ENCODE data around the gene CNRIP1. TPM values are rescaled to one million over a fixed set of nuclear protein-coding genes. Genes with fewer than 3 reads are reported as not detected.
"Not testable (repeated sequence)": the region's sequence is repeated elsewhere in the genome, so short reads cannot be mapped to it uniquely, and the experiment has no call there.

Gene CNRIP1
- total and polyA plus RNA-seq, 8 donors, result 0.85 to 6.4 (median 3.3) TPM

DNA sequence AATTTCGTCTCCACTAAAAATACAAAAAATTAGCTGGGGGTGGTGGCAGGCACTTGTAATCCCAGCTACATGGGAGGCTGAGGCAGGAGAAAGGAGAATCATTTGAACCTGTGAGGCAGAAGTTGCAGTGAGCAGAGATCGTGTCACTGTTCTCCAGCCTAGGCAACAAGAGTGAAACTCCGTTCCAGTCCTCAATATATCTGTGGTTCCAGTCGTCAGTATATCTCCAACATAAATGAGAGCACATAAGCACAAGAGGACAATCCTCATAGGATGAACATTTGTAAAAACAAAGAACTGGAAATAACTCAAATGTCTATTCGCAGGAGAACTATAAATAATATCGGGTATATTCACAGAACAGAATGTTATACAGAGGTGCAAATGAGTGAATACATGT is 32.2 kb upstream of the CNRIP1 start:
- intact Hi-C loops (cut with DNase I), result no loop called here
- no peaks in the 10 kb centered on the region for H3K36me3 ChIP-seq
- ATAC-seq (no peak), FAIRE-seq (no peak), DNase-seq (no peak)
- H3K4me1 ChIP-seq, result no peaks in the 10 kb centered on the region
- TF ChIP-seq, protein P1, sequence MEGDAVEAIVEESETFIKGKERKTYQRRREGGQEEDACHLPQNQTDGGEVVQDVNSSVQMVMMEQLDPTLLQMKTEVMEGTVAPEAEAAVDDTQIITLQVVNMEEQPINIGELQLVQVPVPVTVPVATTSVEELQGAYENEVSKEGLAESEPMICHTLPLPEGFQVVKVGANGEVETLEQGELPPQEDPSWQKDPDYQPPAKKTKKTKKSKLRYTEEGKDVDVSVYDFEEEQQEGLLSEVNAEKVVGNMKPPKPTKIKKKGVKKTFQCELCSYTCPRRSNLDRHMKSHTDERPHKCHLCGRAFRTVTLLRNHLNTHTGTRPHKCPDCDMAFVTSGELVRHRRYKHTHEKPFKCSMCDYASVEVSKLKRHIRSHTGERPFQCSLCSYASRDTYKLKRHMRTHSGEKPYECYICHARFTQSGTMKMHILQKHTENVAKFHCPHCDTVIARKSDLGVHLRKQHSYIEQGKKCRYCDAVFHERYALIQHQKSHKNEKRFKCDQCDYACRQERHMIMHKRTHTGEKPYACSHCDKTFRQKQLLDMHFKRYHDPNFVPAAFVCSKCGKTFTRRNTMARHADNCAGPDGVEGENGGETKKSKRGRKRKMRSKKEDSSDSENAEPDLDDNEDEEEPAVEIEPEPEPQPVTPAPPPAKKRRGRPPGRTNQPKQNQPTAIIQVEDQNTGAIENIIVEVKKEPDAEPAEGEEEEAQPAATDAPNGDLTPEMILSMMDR (IDR thresholded peaks at IDR 0.05), result no peak
- no peaks in the 10 kb centered on the region for H3K9me3 ChIP-seq
- no peak overlapping the region for H3K4me3 ChIP-seq
- 74 to 78% methylated on average over 6 of the region's 6 CpGs for WGBS, 2 donors
- H3K27me3 ChIP-seq, result no peaks in the 10 kb centered on the region
- H3K27ac ChIP-seq, result no peak overlapping the region

DNA sequence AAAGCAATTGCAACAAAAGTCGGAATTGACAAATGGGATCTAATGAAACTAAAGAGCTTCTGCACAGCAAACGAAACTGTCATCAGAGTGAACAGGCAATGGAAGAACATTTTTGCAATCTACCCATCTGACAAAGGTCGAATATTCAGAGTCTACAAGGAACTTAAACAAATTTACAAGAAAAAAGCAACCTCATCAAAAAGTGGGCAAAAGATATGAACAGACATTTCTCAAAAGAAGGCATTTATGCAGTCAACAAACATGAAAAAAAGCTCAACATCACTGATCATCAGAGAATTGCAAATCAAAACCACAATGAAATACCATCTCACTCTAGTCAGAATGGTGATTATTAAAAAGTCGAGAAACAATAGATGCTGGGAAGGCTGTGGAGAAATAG is 29.3 kb upstream of the CNRIP1 start:
- ATAC-seq; H3K27me3 ChIP-seq; DNase-seq; FAIRE-seq; H3K36me3 ChIP-seq; H3K4me1 ChIP-seq; intact Hi-C loops (cut with DNase I); H3K27ac ChIP-seq; H3K9me3 ChIP-seq; H3K4me3 ChIP-seq: not testable (repeated sequence)
- 64 to 78% methylated on average over 4 of the region's 4 CpGs for WGBS, 2 donors

DNA sequence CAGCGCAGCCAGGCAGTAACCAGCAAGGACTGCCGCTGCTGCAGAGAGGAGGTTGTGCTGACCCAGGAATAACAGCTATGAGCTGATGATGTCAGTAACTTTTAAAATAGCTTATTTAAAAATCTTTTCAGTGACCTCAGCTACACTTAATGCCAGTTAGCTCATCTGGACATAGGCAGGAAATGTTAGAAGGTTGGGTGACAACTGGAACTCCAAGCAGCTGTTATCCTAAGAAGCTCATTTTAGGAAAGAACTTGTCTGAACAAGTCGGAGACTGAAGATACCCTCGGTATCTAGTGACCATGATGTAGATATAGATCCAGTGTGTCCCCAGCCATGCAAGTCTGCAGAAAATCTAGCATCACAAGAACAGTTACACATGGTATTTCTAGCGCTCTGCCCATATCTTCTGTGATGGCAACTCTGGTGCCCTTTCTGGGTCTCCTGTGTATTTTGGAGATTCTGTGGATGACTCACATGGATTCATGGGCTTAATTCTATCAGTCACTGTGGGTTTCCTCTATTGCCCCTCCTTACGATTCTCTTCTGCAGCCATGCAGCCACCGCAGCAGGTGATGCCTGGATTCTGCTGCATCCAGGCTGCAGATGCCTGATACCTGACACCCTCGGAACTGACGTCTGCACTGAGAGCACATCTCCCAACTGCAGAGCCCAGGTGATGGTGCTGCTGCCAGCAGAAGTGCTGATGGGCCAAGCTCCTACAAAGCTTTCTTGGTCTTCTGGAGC is 25.6 kb upstream of the CNRIP1 start:
- Histone ChIP-seq H3K4me3 (no peak overlapping the region), H3K27ac (no peak overlapping the region), H3K9me3 (no peaks in the 10 kb centered on the region), H3K27me3 (peaks cover 0 to 5% (median 2%) of the 10 kb centered on the region in 4 donors), H3K36me3 (no peaks in the 10 kb centered on the region), H3K4me1 (no peaks in the 10 kb centered on the region)
- no peak for DNase-seq
- TF ChIP-seq, protein P1 (IDR thresholded peaks at IDR 0.05), result no peak
- no peak for FAIRE-seq
- intact Hi-C loops (cut with DNase I), result no loop called here
- WGBS, 2 donors, result 63 to 72% methylated on average over 9 of the region's 9 CpGs
- no peak for ATAC-seq

DNA sequence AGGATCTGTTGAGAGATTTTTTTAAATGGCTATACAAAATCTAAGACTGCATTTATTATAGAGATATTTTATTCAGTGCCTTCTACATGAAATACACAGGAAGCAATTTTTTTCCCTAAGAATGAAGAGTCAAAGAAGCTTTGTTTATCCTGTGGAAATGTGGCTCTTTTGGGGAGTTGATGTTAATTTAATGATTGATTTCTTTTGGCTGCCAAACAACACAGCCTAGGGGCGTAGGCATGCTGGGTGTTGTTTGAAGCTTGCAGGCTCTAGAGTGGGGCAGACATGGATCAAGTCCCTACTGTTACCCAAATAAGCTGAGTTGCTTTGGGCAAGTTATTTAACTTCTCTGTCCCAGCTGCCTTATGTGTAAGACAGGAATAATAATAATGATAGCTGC is 24.3 kb upstream of the CNRIP1 start:
- 72 to 75% methylated on average over 1 of the region's 1 CpG for WGBS, 2 donors
- intact Hi-C loops (cut with DNase I), result no loop called here
- H3K9me3 ChIP-seq, result no peaks in the 10 kb centered on the region
- no peak for ATAC-seq
- H3K36me3 ChIP-seq, result no peaks in the 10 kb centered on the region
- DNase-seq, result no peak
- H3K27me3 ChIP-seq, result peaks cover 0 to 5% (median 2%) of the 10 kb centered on the region in 4 donors
- H3K4me1 ChIP-seq, result no peaks in the 10 kb centered on the region
- H3K27ac ChIP-seq, result no peak overlapping the region
- TF ChIP-seq, protein P1 (IDR thresholded peaks at IDR 0.05), result no peak
- no peak for FAIRE-seq
- H3K4me3 ChIP-seq, result no peak overlapping the region

DNA sequence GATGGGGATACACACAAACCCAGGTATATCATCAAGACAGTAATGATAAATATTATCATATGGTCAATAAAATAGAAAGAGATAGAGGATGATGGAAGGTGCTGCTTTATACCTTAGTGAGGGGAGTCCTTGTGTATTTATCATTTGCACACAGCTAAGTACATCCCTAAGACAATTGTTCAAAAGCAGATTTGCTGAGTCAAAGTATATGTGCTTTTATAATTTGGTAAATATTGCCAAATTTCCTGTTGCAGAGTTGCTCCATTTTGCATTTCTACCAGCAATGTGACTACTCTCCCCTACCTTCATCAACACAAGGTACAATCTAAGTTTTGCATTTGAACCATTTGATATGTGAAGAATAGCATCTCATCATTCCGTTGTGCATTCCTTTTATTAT is 22.7 kb upstream of the CNRIP1 start:
- no peak for ATAC-seq
- Histone ChIP-seq H3K36me3 (no peaks in the 10 kb centered on the region), H3K4me3 (no peak overlapping the region), H3K4me1 (no peaks in the 10 kb centered on the region), H3K9me3 (no peaks in the 10 kb centered on the region), H3K27ac (no peak overlapping the region), H3K27me3 (peaks cover 0 to 5% (median 2%) of the 10 kb centered on the region in 4 donors)
- no peak for FAIRE-seq
- WGBS, 2 donors, result 61 to 84% methylated on average over 1 of the region's 1 CpG
- intact Hi-C loops (cut with DNase I), result no loop called here
- DNase-seq, result no peak
- TF ChIP-seq, protein P1 (IDR thresholded peaks at IDR 0.05), result no peak

Measured in pancreas (tissue), 10 donors.